A673 (cell line): ENCODE results near the gene BPTF.

Experiments
- CTCF ChIP-seq: fragments of 300-800, 200-600 bp; sonication (generic); conservative IDR thresholded peaks from 2 replicates; pipeline ENCODE4 v1.5.1; 2017; ENCODE audit warnings: low read depth, mild to moderate bottlenecking, antibody characterized with exemption, low read length, moderate library complexity, mixed read lengths
- EZH2 ChIP-seq: fragments of 200-600 bp; sonication (generic); IDR thresholded peaks from 2 replicates; pipeline ENCODE4 v1.6.1; 2017; ENCODE audit warnings: borderline replicate concordance, low read depth, mild to moderate bottlenecking, mixed read lengths, antibody characterized with exemption, low read length; ENCODE audit not compliant: poor library complexity, severe bottlenecking

DNA sequence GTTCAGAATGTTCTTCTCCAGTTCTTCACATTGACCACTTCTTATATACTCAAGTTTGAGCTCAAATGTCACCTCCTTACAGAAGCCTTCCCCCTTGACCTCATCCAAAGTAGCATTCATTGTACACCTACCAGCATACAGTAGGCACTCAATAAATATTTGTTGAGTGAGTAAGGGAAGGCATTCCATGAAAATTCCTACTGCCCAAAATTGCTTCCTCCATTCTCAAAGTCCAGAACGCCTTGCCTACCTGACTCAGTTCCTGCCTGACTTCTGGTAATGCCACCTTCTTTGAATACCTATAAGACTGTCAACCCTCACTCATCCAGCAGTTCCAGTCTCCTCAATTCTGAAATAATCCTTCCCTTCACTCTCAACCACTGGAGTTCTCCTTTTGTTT is 14.8 kb upstream of the BPTF start:
- TF ChIP-seq CTCF = no peak
- TF ChIP-seq EZH2 = no peak
